Measurements from ENCODE around the gene CYREN.
"Not testable (repeated sequence)": the region's sequence is repeated elsewhere in the genome, so short reads cannot be mapped to it uniquely, and the experiment has no call there.

CYREN gene

GRCh38 chr7:135128931-135129330 lies 41.6 kb downstream of the CYREN start:
- DNase-seq (ENCODE audit: low spot score in 2 of 2) (no peak), ATAC-seq (replicated peaks; ENCODE audit: extremely low read depth, poor library complexity, severe bottlenecking) (no peak)
- Mint-ChIP-seq H3K27ac (ENCODE audit: low read depth) (no peak overlapping the region), H3K9me3 (peaks cover 15% of the 10 kb centered on the region), H3K36me3 (ENCODE audit: insufficient read depth) (no peaks in the 10 kb centered on the region), H3K4me3 (no peak overlapping the region), H3K27me3 (peaks cover 12% of the 10 kb centered on the region), H3K4me1 (peaks cover 21% of the 10 kb centered on the region)

GRCh38 chr7:135124631-135125030 lies 45.9 kb downstream of the CYREN start:
- H3K27ac Mint-ChIP-seq (ENCODE audit: low read depth); H3K4me3 Mint-ChIP-seq; ATAC-seq (replicated peaks; ENCODE audit: extremely low read depth, poor library complexity, severe bottlenecking); DNase-seq (ENCODE audit: low spot score in 2 of 2); H3K36me3 Mint-ChIP-seq (ENCODE audit: insufficient read depth): not testable (repeated sequence)
- Mint-ChIP-seq H3K27me3 (peaks cover 12% of the 10 kb centered on the region), H3K4me1 (peaks cover 24% of the 10 kb centered on the region), H3K9me3 (peaks cover 17% of the 10 kb centered on the region)

- Mint-ChIP-seq H3K4me1 (peaks cover 24% of the 10 kb centered on the region), H3K27ac (ENCODE audit: low read depth) (no peak overlapping the region), H3K27me3 (peaks cover 12% of the 10 kb centered on the region), H3K4me3 (no peak overlapping the region), H3K36me3 (ENCODE audit: insufficient read depth) (peaks cover 2% of the 10 kb centered on the region), H3K9me3 (peaks cover 17% of the 10 kb centered on the region)
- ATAC-seq (replicated peaks; ENCODE audit: extremely low read depth, poor library complexity, severe bottlenecking) (no peak), DNase-seq (ENCODE audit: low spot score in 2 of 2) (no peak)
Observed at GRCh38 chr7:135121868-135122267, 48.6 kb downstream of the CYREN start.

- peaks cover 17% of the 10 kb centered on the region for H3K9me3 Mint-ChIP-seq
- H3K27ac Mint-ChIP-seq (ENCODE audit: low read depth), result no peak overlapping the region
- ATAC-seq (replicated peaks; ENCODE audit: extremely low read depth, poor library complexity, severe bottlenecking), result no peak
- H3K4me3 Mint-ChIP-seq, result no peak overlapping the region
- DNase-seq (ENCODE audit: low spot score in 2 of 2), result no peak
- peaks cover 2% of the 10 kb centered on the region for H3K36me3 Mint-ChIP-seq (ENCODE audit: insufficient read depth)
- no peaks in the 10 kb centered on the region for H3K27me3 Mint-ChIP-seq
- no peaks in the 10 kb centered on the region for H3K4me1 Mint-ChIP-seq
Observed at GRCh38 chr7:135117096-135117495, 53.4 kb downstream of the CYREN start.
